ENCODE results near the gene TMPRSS7.
"Not testable (repeated sequence)": the region's sequence is repeated elsewhere in the genome, so short reads cannot be mapped to it uniquely, and the experiment has no call there.

TMPRSS7 gene

GRCh38 chr3:112059497-112059896 lies 25.0 kb downstream of the TMPRSS7 start:
- DNase-seq (ENCODE audit: low read depth in 2 of 2) = no peak

DNA sequence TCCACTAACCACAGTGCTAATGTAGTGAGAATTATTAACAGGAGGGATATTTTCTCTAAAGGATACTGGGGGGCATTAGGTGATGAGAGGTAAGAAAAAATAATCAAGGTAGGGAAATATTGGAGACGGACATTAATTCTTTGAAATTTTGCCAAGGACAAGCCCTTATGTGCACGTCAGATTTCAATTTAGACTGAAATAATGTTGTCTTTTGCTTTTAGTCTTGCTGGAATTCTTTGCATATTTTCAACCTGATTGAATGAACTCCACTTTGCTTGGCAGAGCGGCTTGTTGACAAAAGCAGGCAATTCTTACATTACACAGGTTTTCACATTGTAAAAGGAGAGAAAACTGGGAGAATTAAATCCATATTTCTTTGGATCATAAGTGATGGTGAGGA lies 26.6 kb downstream of the TMPRSS7 start:
- peak; percentile 20 to 27 for DNase-seq (ENCODE audit: low read depth in 2 of 2)

DNA sequence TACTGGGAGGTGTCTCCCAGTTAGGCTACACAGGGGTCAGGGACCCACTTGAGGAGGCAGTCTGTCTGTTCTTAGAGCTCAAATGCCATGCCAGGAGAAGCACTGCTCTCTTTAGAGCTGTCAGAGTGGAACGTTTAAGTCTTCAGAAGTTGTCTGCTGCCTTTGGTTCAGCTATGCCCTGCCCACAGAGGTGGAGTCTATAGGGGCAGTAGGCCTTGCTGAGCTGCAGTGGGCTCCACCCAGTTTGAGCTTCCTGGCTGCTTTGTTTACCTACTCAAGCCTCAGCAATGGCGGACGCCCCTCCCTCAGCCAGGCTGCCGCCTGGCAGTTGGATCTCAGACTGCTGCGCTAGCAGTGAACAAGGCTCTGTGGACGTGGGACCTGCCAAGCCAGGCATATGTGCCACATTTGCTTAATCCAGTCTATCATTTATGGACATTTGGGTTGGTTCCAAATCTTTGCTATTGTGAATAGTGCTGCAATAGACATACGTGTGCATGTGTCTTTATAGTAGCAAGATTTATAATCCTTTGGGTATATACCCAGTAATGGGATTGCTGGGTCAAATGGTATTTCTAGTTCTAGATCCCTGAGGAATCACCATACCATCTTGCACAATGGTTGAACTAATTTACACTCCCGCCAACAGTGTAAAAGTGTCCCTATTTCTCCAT lies 38.0 kb downstream of the TMPRSS7 start:
- not testable (repeated sequence) for DNase-seq (ENCODE audit: low read depth in 2 of 2)

GRCh38 chr3:112074006-112074405 lies 39.5 kb downstream of the TMPRSS7 start:
- DNase-seq (ENCODE audit: low read depth in 2 of 2) = no peak

GRCh38 chr3:112074616-112075497 lies 40.3 kb downstream of the TMPRSS7 start:
- peak; percentile 64 to 67 for DNase-seq (ENCODE audit: low read depth in 2 of 2)

DNA sequence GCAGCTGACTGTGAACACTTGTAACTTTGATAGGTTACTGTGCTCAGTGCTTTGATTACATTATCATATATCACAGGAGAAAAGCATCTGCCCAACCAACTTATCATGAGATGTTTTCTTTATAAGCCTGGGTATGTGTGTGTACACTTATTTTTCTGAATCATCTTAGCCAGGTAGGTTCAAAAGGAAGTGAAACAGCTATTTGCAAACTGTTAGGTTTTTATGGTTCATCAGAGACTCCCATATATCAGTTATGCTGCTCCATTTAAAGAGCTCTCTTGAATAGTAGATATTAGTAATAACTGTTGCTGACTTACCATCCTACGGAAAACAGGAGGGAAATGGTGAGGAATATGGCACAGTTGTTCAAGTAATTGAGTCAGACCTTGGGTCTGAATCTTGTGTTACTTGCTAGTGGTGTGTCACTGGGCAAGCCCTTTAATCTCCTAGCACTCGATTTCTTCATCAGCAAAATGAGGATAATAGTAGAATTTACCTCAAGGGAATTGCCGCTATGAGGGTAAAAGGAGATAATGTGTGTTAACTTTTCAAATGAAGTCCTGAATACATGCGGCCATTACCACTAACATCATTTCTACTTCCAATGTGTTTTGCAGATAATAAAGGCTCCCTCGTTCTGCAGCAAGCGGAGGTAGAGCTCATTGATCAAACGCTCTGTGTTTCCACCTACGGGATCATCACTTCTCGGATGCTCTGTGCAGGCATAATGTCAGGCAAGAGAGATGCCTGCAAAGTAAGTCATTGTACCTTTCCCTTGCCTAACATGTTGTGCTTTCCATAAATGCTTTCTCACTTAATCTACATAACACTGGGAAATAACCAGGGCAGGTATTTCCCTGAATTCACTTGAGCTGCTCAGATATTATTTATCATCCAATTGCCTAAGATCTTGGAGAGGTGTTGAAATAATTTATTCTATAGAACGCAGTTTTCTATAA lies 43.9 kb downstream of the TMPRSS7 start:
- DNase-seq (ENCODE audit: low read depth in 2 of 2) = no peak

DNA sequence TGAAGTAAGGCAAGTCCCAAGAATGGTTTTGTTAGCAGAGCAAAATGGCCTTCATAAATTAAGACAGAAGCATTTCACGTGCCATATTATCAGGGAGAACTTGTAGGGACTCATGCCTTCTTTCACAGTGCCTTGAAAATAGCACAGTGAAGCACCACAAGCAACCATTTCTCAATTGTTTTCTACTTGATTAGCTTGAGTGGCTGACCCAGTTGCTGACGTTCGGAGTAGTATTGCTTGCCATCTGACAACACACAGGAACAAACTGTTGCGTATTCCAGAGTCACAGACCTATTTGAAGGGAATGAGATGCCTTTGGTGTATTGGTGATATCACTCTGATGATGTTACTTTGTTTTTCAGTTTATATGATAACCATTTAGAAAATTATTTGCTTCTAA lies 48.7 kb downstream of the TMPRSS7 start:
- no peak for DNase-seq (ENCODE audit: low read depth in 2 of 2)

DNA sequence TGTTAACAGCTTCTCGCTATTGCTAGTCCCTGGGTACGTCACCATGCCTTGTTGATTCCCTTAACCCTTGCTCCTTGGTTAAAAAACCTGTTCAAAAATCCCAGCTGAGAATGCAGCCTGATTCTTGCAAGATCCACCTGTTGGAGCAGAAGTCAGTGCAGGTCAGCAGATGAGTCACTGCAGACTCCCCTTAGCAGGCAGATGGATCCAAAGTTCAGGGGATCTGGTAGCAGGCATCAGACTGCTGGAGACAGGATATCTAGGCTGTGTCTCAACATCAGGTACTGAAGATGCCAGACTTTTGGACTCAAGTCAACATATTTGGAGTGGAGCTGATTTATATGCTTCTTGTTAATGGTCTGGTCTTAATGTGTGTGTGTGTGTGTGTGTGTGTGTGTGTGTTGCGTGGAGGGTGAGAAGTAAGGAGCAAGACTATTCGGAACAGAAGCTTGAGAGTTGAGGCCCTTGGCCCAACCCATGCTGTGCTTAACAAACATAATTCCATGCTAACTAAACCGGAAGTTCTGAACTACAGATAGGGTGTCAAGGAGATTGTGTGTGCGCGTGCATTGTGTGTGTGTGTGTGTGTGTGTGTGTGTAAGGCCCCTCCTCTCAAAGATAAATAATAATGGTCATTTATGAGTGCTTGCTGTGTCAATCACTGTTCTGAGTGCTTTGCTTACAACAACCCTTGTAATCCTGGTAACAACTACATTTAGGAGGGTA lies 50.6 kb downstream of the TMPRSS7 start:
- no peak for DNase-seq (ENCODE audit: low read depth in 2 of 2)

- DNase-seq (ENCODE audit: low read depth in 2 of 2) = no peak
These were observed 51.2 kb downstream of the TMPRSS7 start for GRCh38 chr3:112085735-112086075.

DNA sequence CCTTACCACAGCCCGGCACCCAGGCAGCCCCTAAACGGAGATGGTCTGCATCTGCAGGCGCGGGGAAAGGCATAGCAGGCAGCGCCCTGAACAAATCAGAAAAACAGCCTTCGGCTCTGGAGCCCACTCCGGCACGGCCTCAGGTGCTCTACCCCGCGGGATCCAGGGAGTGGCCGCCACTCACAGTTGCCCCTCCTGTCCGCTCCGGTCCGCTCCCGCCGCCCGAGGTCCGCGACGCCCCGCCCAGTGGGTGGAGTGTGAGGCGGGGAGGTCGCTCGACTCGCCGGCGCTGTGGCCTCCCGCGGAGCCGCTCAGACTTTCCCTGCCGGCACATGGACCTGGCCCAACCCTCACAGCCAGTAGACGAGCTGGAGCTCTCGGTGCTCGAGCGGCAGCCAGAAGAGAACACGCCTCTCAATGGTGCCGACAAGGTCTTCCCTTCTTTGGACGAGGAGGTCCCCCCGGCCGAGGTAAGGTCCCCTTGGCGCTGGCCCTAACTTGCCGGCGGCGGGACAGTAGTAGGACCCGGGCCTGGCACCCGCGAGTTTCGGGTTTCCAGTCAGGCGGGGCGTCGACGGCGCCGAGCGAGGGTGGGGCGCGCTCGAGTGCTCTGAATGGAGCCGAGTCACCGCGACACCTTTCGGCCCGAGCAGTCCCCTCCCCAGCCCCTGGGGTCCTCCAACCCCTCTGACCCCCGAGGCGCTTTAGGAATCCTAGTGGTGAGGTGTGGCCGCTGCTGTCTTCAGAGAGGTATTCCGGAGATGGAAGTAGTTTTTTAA lies 51.7 kb downstream of the TMPRSS7 start, which contains the start of gene C3orf52:
TSS of gene C3orf52 (plus strand) at position 314 of the 779 bp plus-strand sequence. CDS start at position 333, 19 bp downstream.
- no peak for DNase-seq (ENCODE audit: low read depth in 2 of 2)

GRCh38 chr3:112086875-112087524 lies 52.5 kb downstream of the TMPRSS7 start:
- no peak for DNase-seq (ENCODE audit: low read depth in 2 of 2)

GRCh38 chr3:112087746-112088145 lies 53.2 kb downstream of the TMPRSS7 start:
- DNase-seq (ENCODE audit: low read depth in 2 of 2) = no peak

GRCh38 chr3:112088944-112089343 lies 54.4 kb downstream of the TMPRSS7 start:
- DNase-seq (ENCODE audit: low read depth in 2 of 2) = no peak

DNA sequence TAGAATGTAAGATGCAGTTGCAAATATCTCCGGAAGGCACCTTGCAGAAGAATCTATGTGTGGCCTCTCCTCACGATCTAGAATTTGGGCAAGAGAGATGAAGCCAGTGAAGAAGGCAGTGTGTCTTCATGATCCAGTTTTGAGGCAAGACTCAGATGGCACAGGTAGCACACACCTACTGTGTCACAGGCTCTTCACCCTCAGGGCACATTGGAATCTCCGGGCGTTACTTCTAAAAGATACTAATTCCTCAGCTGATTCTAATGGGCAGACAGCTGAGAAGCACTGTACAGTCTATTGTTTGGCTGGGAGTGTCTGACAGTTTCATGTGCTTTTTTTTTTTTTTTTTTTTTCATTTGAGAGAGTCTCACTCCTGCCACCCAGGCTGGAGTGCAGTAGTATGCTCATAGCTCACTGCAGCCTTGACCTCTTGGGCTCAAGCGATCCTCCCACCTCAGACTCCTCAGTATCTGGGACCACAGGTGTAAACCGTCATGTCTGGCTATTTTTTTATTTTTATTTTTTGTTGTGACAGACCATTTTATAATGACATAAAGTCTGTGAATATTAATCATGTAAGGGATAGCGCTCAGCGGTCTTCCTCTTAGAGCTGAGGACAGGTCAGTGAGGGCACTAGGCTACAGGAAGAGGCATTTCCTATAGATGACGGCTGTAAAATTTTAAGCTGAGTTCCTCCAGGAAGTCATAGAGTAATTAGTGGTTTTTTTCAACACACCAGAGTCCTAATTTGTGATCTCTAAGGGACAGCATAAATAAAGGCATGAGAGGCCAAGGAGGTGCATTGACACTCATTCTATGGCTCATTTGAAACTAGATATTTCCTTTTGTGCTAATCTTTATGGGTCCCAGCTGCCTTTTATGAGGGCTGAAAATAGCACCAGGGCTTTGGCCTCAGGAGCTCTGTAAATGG lies 55.7 kb downstream of the TMPRSS7 start:
- DNase-seq (ENCODE audit: low read depth in 2 of 2) = no peak

DNA sequence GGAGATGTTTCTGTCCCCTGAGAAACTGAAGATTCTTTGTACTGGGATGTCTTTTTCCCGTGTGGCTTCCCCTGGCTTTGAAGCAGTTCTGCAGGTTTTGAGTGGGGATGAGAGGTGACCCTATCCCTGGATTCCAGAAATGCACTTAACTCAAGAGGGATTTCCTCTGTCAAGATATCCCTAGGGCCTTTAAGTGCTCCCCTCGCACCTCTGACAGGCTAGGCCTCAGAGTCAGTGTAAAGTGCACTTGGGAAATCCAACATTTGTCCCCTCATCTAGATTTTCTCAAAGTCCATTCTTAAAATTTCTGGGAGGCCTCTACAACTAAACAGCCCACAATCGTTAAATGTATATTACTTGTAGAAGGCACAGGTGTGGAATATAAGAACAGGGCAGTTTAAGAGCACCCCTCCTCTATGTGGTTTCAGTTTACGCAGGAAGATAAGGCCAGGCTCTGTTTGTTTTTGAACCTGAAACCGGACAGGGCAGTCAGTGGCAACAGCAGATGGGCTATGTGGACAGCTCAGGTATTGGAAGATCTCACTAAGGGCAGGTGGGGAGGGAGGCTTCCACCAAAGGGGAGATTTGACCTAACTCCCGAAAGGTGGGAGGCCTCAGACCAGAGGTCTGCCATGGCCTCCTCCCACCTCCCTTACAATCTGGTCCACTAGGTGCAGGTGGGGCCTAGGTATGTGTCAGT lies 56.5 kb downstream of the TMPRSS7 start:
- no peak for DNase-seq (ENCODE audit: low read depth in 2 of 2)

- no peak for DNase-seq (ENCODE audit: low read depth in 2 of 2)
These were observed 58.1 kb downstream of the TMPRSS7 start for GRCh38 chr3:112092496-112093179.

DNA sequence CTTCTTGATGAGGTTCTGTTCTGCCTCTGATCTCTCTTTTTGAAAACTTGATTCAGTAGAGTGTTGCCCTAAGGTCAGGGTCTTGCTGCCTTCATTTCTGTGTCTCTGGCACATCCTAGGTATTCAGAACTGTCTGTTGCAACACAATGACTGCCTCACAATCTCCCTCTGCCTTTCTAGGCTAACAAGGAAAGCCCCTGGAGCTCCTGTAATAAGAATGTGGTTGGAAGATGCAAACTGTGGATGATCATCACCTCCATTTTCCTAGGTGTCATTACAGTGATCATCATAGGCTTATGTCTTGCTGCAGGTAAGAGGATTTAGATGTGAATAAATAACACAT lies 58.6 kb downstream of the TMPRSS7 start:
- DNase-seq (ENCODE audit: low read depth in 2 of 2) = no peak

DNA sequence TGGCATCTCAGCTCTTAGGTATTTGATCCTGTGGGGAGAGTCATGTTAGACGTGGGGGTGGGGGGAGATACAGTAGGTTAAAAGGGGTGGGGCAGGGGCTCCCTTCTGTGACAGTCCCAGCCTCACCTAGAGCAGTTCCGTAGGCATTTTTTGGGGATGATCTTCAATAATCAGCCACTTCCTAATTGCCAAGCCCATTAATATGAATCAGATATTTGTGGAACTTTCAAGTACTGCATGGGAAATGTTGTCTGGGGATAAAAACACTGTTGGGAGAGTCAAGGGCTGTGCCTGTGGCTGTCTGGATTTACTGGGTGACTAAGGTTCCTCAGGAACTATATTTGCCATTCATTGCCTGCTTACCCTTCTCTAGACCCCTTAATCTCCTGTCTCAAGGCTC lies 61.2 kb downstream of the TMPRSS7 start:
- no peak for DNase-seq (ENCODE audit: low read depth in 2 of 2)
